Panc1 (cell line): ENCODE measurements around the gene PLK1. TPM values are rescaled to one million over a fixed set of nuclear protein-coding genes. Genes with fewer than 3 reads are reported as not detected.

Source experiments
- ATAC-seq: fragments of 200-7000 bp; cut with Tn5 transposase; 2 replicates; pipeline ENCODE4 v1.9.1; 2020; ENCODE audit warnings: mild to moderate bottlenecking, moderate library complexity
- BruUV-seq: library from RNA; stranded (reverse); fragments of 400-500 nt; replicated peaks from 2 replicates; lab custom pipeline; 2021; lab: Mats Ljungman, UMichigan
- CTCF ChIA-PET: fragments of 300-600 bp; sonication (Branson Sonifier 250); formaldehyde crosslinking; loops from one replicate; lab custom pipeline; 2022; ENCODE audit warnings: antibody characterized with exemption; lab: Charles Lee
- POLR2A ChIA-PET: fragments of 300-600 bp; sonication (Branson Sonifier 250); formaldehyde crosslinking; loops from one replicate; lab custom pipeline; 2022; ENCODE audit warnings: antibody characterized with exemption; lab: Charles Lee
- DNase-seq: peaks from one replicate; pipeline ENCODE4 v3.0.0-alpha.2; 2010; ENCODE audit warnings: low read depth, low spot score
- H3K27ac ChIP-seq: 2 replicates; pipeline ENCODE4 v1.5.1; 2011; ENCODE audit warnings: mild to moderate bottlenecking, low read length, inconsistent platforms
- H3K27me3 ChIP-seq: fragments of 200-500 bp; sonication (Bioruptor generic); 2 replicates; pipeline ENCODE4 v1.6.0; 2014; ENCODE audit warnings: low read length, inconsistent platforms; ENCODE audit not compliant: control insufficient read depth, insufficient read depth
- H3K36me3 ChIP-seq: fragments of 200-500 bp; sonication (Bioruptor generic); 2 replicates; pipeline ENCODE4 v1.5.1; 2014; ENCODE audit warnings: inconsistent platforms, mild to moderate bottlenecking, low read length, moderate library complexity; ENCODE audit not compliant: control insufficient read depth, insufficient read depth
- H3K4me1 ChIP-seq: 2 replicates; pipeline ENCODE4 v1.5.1; 2011; ENCODE audit warnings: inconsistent platforms, mild to moderate bottlenecking, low read length, moderate library complexity; ENCODE audit not compliant: control insufficient read depth, insufficient read depth
- H3K4me3 ChIP-seq, 2 experiments: 2 replicates each; pipeline ENCODE4 v1.5.1; 2011 to 2012; ENCODE audit warnings: low read depth in 2 of 2, low read length in 2 of 2, mild to moderate bottlenecking in 2 of 2, inconsistent platforms in 1 of 2, moderate library complexity in 1 of 2
- H3K9me3 ChIP-seq: fragments of 200-500 bp; sonication (Bioruptor generic); 2 replicates; pipeline ENCODE4 v1.5.1; 2014; ENCODE audit warnings: low read depth, mild to moderate bottlenecking, inconsistent platforms, low read length, moderate library complexity; ENCODE audit not compliant: control insufficient read depth, insufficient read depth
- CTCF ChIP-seq: fragments of 450-650 bp; IDR thresholded peaks from 2 replicates; pipeline ENCODE4 v1.5.1; 2017; ENCODE audit warnings: mild to moderate bottlenecking
- POLR2AphosphoS5 ChIP-seq: IDR thresholded peaks from 2 replicates; pipeline ENCODE4 v1.6.1; 2012; ENCODE audit warnings: mild to moderate bottlenecking, low read depth, low read length, moderate library complexity
- REST ChIP-seq, 2 experiments: IDR thresholded peaks; 2 replicates each; pipeline ENCODE4 v1.6.1; 2011 to 2012; ENCODE audit warnings: low read depth in 2 of 2, control low read depth in 1 of 2, low read length in 1 of 2, mild to moderate bottlenecking in 1 of 2, moderate library complexity in 1 of 2; ENCODE audit not compliant: insufficient read depth in 1 of 2
- SIN3A ChIP-seq: IDR thresholded peaks from 2 replicates; pipeline ENCODE4 v1.6.1; 2012; ENCODE audit warnings: low read depth, mild to moderate bottlenecking, low read length, moderate library complexity, borderline replicate concordance; ENCODE audit not compliant: insufficient read depth
- TCF7L2 ChIP-seq: IDR thresholded peaks from 2 replicates; pipeline ENCODE4 v1.6.1; 2011; ENCODE audit warnings: mild to moderate bottlenecking, low read depth, low read length, inconsistent platforms
- in situ Hi-C: cut with HindIII; loops from 2 replicates; pipeline ENCODE4 v1.10.0; 2016; ENCODE audit warnings: low sequenced_read_pairs, low pct_unique_long_range_greater_than_20kb
- intact Hi-C: fragments of 100-400 bp; cut with micrococcal nuclease; formaldehyde crosslinking; loops from one replicate; pipeline ENCODE4 v1.10.0; 2022; ENCODE audit not compliant: unreplicated experiment
- total RNA-seq: library from RNA; stranded (reverse); gene quantifications from one replicate; pipeline ENCODE4 v1.2.1, GENCODE V29; 2021; ENCODE audit not compliant: unreplicated experiment

PLK1 gene
- total RNA-seq, 1 experiment from 2014 or later: 94.8 TPM

DNA sequence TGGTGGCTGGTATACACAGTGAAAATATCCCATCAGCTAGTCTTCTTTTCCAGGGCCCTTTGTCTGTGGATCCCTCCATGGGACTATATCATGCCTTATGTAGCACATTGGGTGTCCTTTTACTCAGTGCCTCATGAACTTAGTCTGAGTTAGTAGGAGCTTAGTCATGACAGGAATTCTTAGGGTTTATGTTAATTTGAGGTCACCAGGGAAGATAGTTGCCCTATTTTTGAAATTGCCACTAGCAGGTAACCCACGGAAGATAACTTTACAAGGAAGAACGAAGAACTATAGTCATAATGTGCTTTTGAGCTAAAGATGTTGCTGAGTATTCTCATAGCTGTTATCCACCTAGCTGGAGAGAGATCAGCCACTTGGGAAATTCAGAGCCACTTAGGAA is 14.8 kb upstream of the PLK1 start:
- POLR2A ChIA-PET: interaction anchor here (0.6 kb wide), 1 partner anchor 102 kb away, joined by 5 read pairs; no protein-coding TSS in a partner anchor
- in situ Hi-C loops: no loop called here

DNA sequence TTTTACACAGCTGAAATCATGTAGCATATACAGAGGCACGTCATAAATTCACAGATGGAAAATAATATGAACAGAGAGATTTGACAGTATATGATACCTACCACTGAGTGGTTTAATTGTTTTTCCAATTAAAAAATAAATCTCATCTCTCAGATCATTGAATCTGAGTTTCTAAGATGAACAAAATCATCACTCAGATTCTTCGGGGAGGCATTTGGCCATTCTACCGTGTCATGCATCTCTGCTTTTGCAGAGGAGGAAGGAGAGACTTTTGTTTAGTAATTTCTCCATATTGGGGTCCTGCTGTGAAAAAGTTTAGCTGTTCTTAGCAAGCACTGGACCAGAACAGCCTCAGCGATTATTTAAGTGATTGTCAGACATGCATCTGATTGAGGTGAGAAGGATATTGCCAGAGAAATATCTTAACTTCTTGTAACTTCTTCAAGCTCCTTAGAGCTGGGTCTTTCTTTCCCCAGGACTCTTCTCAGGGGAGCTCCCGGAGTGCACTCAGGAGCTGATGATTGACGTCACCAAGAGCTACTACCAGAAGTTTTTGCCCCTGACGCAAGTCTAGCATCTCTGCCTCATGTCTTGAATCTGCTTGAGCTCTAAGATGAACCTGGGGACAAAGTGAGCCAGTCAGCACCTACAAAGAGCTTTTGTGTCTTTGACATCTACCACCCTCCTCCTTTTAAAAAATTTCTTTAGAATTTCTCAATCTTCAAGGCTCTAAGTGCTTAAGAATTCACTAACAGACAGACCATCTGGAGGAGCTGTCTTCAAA is 11.9 kb upstream of the PLK1 start:
- Histone ChIP-seq H3K36me3 (peaks cover 22% of the 10 kb centered on the region), H3K27ac (no peak overlapping the region), H3K4me1 (no peaks in the 10 kb centered on the region), H3K27me3 (no peaks in the 10 kb centered on the region), H3K9me3 (no peaks in the 10 kb centered on the region), H3K4me3 (no peak overlapping the region)
- TF ChIP-seq CTCF (no peak), POLR2AphosphoS5 (no peak), TCF7L2 (no peak), SIN3A (no peak), REST (IDR thresholded peaks at IDR 0.05; ENCODE audit: insufficient read depth in 1 of 2, low read depth in 2 of 2, low read length in 1 of 2) (no peak)
- in situ Hi-C loops: no loop called here
- no peak for DNase-seq
- intact Hi-C loops: no loop called here
- CTCF ChIA-PET: no interaction called here
- ATAC-seq: no peak
- BruUV-seq: no TSS peak
- POLR2A ChIA-PET: no interaction called here

More for the DNA sequence above, 14.8 kb upstream of the PLK1 start:
- no peak overlapping the region for H3K27ac ChIP-seq
- TF ChIP-seq SIN3A (no peak), POLR2AphosphoS5 (no peak), TCF7L2 (no peak), CTCF (no peak), REST (IDR thresholded peaks at IDR 0.05; ENCODE audit: insufficient read depth in 1 of 2, low read depth in 2 of 2, low read length in 1 of 2) (no peak)
- H3K4me1 ChIP-seq: no peaks in the 10 kb centered on the region
- no peaks in the 10 kb centered on the region for H3K9me3 ChIP-seq
- H3K27me3 ChIP-seq: no peaks in the 10 kb centered on the region
- ATAC-seq (no peak), DNase-seq (no peak)
- H3K4me3 ChIP-seq: no peak overlapping the region
- intact Hi-C loops: no loop called here
- no TSS peak for BruUV-seq
- peaks cover 38% of the 10 kb centered on the region for H3K36me3 ChIP-seq
- CTCF ChIA-PET: no interaction called here
